Type B pancreatic cell (in vitro differentiated cells): ENCODE data around the gene XXYLT1. TPM values are rescaled to one million over a fixed set of nuclear protein-coding genes. Genes with fewer than 3 reads are reported as not detected.
"Not testable (repeated sequence)": the region's sequence is repeated elsewhere in the genome, so short reads cannot be mapped to it uniquely, and the experiment has no call there.

Source experiments
- DNase-seq: peaks from one replicate; pipeline ENCODE4 v3.0.0; 2021; ENCODE audit warnings: mixed read lengths; ENCODE audit not compliant: unreplicated experiment; ENCODE audit errors: extremely low spot score
- H3K27ac Mint-ChIP-seq: 2 replicates; pipeline ENCODE4 v1.8.0; 2021; ENCODE audit warnings: mild to moderate bottlenecking, mixed read lengths
- H3K27me3 Mint-ChIP-seq: 2 replicates; pipeline ENCODE4 v1.8.0; 2021; ENCODE audit warnings: mixed read lengths
- H3K36me3 Mint-ChIP-seq: 2 replicates; pipeline ENCODE4 v1.8.0; 2021; ENCODE audit warnings: mixed read lengths
- H3K4me1 Mint-ChIP-seq: one replicate; pipeline ENCODE4 v1.8.0; 2021; ENCODE audit warnings: mixed read lengths; ENCODE audit not compliant: unreplicated experiment
- H3K4me3 Mint-ChIP-seq: 2 replicates; pipeline ENCODE4 v1.8.0; 2021; ENCODE audit warnings: mild to moderate bottlenecking, mixed read lengths
- H3K9me3 Mint-ChIP-seq: 2 replicates; pipeline ENCODE4 v1.8.0; 2021; ENCODE audit warnings: mixed read lengths
- CTCF ChIP-seq: fragments of 200-600 bp; sonication (generic); conservative IDR thresholded peaks from 2 replicates; pipeline ENCODE4 v1.5.0; 2021; ENCODE audit warnings: antibody characterized with exemption, mild to moderate bottlenecking
- total RNA-seq: library from RNA; stranded (reverse); gene quantifications from 2 replicates; pipeline ENCODE4 v1.2.1, GENCODE V29; 2021; ENCODE audit warnings: low replicate concordance

The XXYLT1 gene
- total RNA-seq, 1 donor from 2014 or later = 27.0 TPM

- H3K27ac Mint-ChIP-seq = no peak overlapping the region
- no peak overlapping the region for H3K4me3 Mint-ChIP-seq
- peaks cover 3% of the 10 kb centered on the region for H3K9me3 Mint-ChIP-seq
- H3K4me1 Mint-ChIP-seq = peaks cover 25% of the 10 kb centered on the region
- no peaks in the 10 kb centered on the region for H3K27me3 Mint-ChIP-seq
- H3K36me3 Mint-ChIP-seq = peaks cover 22% of the 10 kb centered on the region
- no peak for TF ChIP-seq CTCF
- DNase-seq = peak; percentile 20
Measured at GRCh38 chr3:195236076-195236798, 34.7 kb downstream of the XXYLT1 start.

DNA sequence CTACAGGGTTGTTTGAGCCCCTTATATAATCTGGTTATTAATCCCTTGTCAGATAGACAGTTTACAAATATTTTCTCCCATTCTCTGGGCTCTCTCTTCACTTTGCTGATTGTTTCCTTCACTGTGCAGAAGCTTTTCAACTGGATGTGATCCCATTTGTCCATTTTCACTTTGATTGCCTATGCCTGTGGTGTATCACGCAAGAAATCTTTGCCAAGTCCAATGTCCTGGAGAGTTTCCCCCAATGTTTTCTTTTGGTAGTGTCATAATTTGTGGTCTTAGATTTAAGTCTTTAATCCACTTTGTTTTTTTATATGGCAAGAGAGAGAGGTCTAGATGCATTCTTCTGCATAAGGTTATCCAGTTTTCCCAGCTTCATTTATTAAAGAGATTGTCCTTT is 40.7 kb downstream of the XXYLT1 start:
- H3K36me3 Mint-ChIP-seq = peaks cover 22% of the 10 kb centered on the region
- no peak overlapping the region for H3K4me3 Mint-ChIP-seq
- H3K27me3 Mint-ChIP-seq = no peaks in the 10 kb centered on the region
- H3K9me3 Mint-ChIP-seq = peaks cover 8% of the 10 kb centered on the region
- no peak for DNase-seq
- peaks cover 13% of the 10 kb centered on the region for H3K4me1 Mint-ChIP-seq
- no peak for TF ChIP-seq CTCF
- H3K27ac Mint-ChIP-seq = no peak overlapping the region

DNA sequence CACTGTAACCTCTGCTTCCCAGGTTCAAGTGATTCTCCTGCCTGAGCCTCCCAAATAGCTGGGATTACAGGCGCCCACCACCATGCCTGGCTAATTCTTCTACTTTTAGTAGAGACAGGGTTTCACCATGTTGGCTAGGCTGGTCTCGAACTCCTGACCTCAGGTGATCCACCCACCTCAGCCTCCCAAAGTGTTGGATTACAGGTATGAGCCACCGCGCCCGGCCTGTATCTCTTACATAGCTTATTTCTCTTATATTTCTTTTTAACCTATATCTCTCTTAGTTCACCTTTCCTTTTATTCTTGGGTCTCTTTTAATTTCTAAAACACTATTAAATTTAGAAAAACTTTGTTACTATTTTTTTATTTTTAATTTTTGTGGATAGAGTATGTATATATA is 42.1 kb downstream of the XXYLT1 start:
- H3K27me3 Mint-ChIP-seq, H3K9me3 Mint-ChIP-seq, H3K4me3 Mint-ChIP-seq, H3K27ac Mint-ChIP-seq: not testable (repeated sequence)
- Mint-ChIP-seq H3K4me1 (peaks cover 11% of the 10 kb centered on the region), H3K36me3 (peaks cover 15% of the 10 kb centered on the region)
- DNase-seq = peak; percentile 10

GRCh38 chr3:195227871-195228270 is 43.1 kb downstream of the XXYLT1 start:
- Mint-ChIP-seq H3K36me3 (peaks cover 12% of the 10 kb centered on the region), H3K9me3 (peaks cover 8% of the 10 kb centered on the region), H3K27me3 (no peaks in the 10 kb centered on the region), H3K4me3 (no peak overlapping the region), H3K4me1 (peaks cover 14% of the 10 kb centered on the region), H3K27ac (no peak overlapping the region)
- DNase-seq = no peak
- TF ChIP-seq CTCF = no peak

GRCh38 chr3:195226900-195227447 is 44.0 kb downstream of the XXYLT1 start:
- Mint-ChIP-seq H3K4me3 (no peak overlapping the region), H3K36me3 (peaks cover 12% of the 10 kb centered on the region), H3K4me1 (peaks cover 14% of the 10 kb centered on the region), H3K27me3 (no peaks in the 10 kb centered on the region), H3K9me3 (peaks cover 8% of the 10 kb centered on the region), H3K27ac (no peak overlapping the region)
- TF ChIP-seq CTCF = peak; percentile 53
- peak; percentile 58 for DNase-seq

DNA sequence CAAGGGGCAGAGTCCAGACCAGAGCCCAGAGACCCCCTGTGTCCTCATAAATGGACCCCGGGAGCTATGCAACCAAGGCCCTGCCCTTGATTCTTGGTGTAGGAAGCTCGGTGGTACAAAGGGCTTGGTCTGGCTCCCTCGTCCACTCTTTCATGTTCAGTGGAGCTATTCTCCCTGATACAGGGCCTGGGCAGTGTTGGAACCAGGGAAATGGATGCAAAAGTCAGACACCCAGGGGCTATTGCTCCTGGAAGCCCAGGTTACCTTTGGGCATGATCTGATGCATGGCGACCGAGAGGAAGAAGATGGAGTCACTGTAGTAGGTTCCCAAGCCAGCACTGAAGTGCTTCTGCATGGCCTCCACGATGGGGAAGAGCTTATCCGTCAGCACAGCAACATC is 44.5 kb downstream of the XXYLT1 start:
- Mint-ChIP-seq H3K9me3 (peaks cover 8% of the 10 kb centered on the region), H3K4me3 (no peak overlapping the region), H3K27me3 (no peaks in the 10 kb centered on the region), H3K36me3 (peaks cover 12% of the 10 kb centered on the region), H3K27ac (no peak overlapping the region), H3K4me1 (peaks cover 14% of the 10 kb centered on the region)
- DNase-seq = peak; percentile 47
- no peak for TF ChIP-seq CTCF
